Mucosa of stomach (tissue), 1 donor: Measurements from ENCODE around the gene RAI1.

Experiments used
- H3K27me3 ChIP-seq: one replicate; pipeline ENCODE4 v1.7.0; 2013; ENCODE audit warnings: mild to moderate bottlenecking, low read length; ENCODE audit not compliant: control insufficient read depth, insufficient read depth
- H3K36me3 ChIP-seq: one replicate; pipeline ENCODE4 v1.7.0; 2013; ENCODE audit warnings: low read length; ENCODE audit not compliant: control insufficient read depth, insufficient read depth
- H3K4me1 ChIP-seq: one replicate; pipeline ENCODE4 v1.7.0; 2013; ENCODE audit warnings: mild to moderate bottlenecking, low read length; ENCODE audit not compliant: control insufficient read depth, insufficient read depth
- H3K4me3 ChIP-seq: one replicate; pipeline ENCODE4 v1.7.0; 2013; ENCODE audit warnings: low read length
- H3K9ac ChIP-seq: one replicate; pipeline ENCODE4 v1.7.0; 2013; ENCODE audit warnings: mild to moderate bottlenecking, low read length, moderate library complexity
- H3K9me3 ChIP-seq: one replicate; pipeline ENCODE4 v1.7.0; 2013; ENCODE audit warnings: mild to moderate bottlenecking, low read length, moderate library complexity; ENCODE audit not compliant: control insufficient read depth
- donor health status: Pancreatic carcinoma.

RAI1 gene

GRCh38 chr17:17740615-17741348 is 59.5 kb downstream of the RAI1 start:
- no peaks in the 10 kb centered on the region for H3K27me3 ChIP-seq
- no peaks in the 10 kb centered on the region for H3K9me3 ChIP-seq
- peaks cover 56% of the 10 kb centered on the region for H3K4me1 ChIP-seq
- H3K9ac ChIP-seq = peak overlapping the region; percentile 51
- no peaks in the 10 kb centered on the region for H3K36me3 ChIP-seq
- no peak overlapping the region for H3K4me3 ChIP-seq

GRCh38 chr17:17741349-17742023 is 60.2 kb downstream of the RAI1 start:
- H3K4me1 ChIP-seq = peaks cover 52% of the 10 kb centered on the region
- H3K27me3 ChIP-seq = no peaks in the 10 kb centered on the region
- H3K9me3 ChIP-seq = no peaks in the 10 kb centered on the region
- no peaks in the 10 kb centered on the region for H3K36me3 ChIP-seq
- no peak overlapping the region for H3K4me3 ChIP-seq
- peak overlapping the region; percentile 42 for H3K9ac ChIP-seq

- no peaks in the 10 kb centered on the region for H3K36me3 ChIP-seq
- no peak overlapping the region for H3K4me3 ChIP-seq
- H3K4me1 ChIP-seq = peaks cover 51% of the 10 kb centered on the region
- H3K9ac ChIP-seq = peak overlapping the region; percentile 42
- H3K27me3 ChIP-seq = no peaks in the 10 kb centered on the region
- no peaks in the 10 kb centered on the region for H3K9me3 ChIP-seq
Observed at GRCh38 chr17:17742133-17742621, 60.9 kb downstream of the RAI1 start.

DNA sequence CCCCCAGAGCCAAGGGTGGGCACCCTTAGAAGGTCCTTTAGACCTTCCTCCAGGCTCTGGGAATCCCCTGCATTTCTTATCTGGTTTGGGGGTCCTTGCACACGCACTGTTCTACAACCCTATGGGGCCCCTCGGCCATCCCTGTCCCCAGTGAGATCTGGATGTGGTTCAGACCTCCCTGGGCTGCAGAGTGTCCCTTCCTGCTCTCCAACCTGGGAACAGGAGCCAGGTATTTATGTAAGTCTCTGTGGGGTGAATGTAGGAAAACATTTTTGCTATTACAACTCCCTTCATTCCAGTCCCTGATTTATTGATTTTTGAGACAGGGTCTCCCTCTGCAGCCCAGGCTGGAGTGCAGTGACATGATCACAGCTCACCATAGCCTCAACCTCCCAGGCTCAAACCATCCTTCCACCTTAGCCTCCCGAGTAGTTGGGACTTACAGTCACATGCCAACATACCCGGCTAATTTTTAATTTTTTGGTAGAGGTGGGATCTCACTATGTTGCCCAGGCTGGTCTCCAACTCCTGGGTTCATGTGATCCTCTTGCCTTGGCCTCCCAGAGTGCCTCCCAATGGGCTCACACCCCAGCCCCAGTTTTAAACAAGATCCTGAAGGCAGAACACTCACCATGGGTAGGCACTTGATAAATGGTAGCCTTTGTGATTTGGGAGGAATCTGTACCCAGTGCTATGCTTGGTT is 61.6 kb downstream of the RAI1 start:
- H3K9ac ChIP-seq = no peak overlapping the region
- peaks cover 44% of the 10 kb centered on the region for H3K4me1 ChIP-seq
- H3K36me3 ChIP-seq = no peaks in the 10 kb centered on the region
- no peaks in the 10 kb centered on the region for H3K27me3 ChIP-seq
- H3K4me3 ChIP-seq = no peak overlapping the region
- H3K9me3 ChIP-seq = no peaks in the 10 kb centered on the region

DNA sequence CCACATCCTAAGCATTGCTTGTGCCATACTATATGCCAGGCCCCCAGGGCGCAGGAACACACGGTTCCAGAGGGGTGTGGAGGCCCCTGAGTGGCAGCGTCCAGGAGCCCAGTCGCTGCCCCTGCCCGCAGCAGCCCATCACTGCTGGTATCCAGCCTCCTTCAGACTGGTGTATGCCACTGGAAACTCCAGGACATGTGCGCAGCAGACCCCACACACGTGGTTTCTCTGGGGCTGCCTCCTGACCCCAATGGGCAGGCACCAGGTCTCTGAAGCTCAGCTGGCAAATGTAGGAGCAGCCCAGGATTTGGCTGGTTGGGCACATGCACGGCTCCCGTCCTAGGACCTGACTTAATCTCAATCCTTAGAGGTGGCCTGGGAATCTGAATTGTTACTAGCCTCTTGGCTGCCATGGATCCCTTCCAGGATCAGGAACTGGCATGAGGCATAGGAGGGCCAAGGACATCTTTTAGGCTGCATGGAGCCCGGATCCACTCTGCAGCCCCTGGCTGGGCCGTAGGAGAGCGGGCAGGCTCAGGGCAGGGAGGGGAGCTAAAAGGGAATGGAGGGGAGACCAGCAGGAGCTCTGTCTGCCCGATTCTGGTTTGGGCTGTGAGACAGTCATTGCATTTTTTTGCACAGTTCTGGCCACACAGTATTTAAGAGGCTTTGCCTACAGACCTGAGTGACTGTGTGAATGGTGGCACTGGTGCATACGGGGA is 62.3 kb downstream of the RAI1 start:
- Histone ChIP-seq H3K9ac (no peak overlapping the region), H3K9me3 (no peaks in the 10 kb centered on the region)

GRCh38 chr17:17744116-17744515 is 62.9 kb downstream of the RAI1 start:
- H3K27me3 ChIP-seq = no peaks in the 10 kb centered on the region
- no peak overlapping the region for H3K9ac ChIP-seq
- no peaks in the 10 kb centered on the region for H3K36me3 ChIP-seq
- peaks cover 33% of the 10 kb centered on the region for H3K4me1 ChIP-seq
- H3K4me3 ChIP-seq = no peak overlapping the region
- H3K9me3 ChIP-seq = no peaks in the 10 kb centered on the region

More for the DNA sequence above, 62.3 kb downstream of the RAI1 start:
- no peaks in the 10 kb centered on the region for H3K36me3 ChIP-seq
- H3K4me3 ChIP-seq = no peak overlapping the region
- peaks cover 39% of the 10 kb centered on the region for H3K4me1 ChIP-seq
- no peaks in the 10 kb centered on the region for H3K27me3 ChIP-seq

DNA sequence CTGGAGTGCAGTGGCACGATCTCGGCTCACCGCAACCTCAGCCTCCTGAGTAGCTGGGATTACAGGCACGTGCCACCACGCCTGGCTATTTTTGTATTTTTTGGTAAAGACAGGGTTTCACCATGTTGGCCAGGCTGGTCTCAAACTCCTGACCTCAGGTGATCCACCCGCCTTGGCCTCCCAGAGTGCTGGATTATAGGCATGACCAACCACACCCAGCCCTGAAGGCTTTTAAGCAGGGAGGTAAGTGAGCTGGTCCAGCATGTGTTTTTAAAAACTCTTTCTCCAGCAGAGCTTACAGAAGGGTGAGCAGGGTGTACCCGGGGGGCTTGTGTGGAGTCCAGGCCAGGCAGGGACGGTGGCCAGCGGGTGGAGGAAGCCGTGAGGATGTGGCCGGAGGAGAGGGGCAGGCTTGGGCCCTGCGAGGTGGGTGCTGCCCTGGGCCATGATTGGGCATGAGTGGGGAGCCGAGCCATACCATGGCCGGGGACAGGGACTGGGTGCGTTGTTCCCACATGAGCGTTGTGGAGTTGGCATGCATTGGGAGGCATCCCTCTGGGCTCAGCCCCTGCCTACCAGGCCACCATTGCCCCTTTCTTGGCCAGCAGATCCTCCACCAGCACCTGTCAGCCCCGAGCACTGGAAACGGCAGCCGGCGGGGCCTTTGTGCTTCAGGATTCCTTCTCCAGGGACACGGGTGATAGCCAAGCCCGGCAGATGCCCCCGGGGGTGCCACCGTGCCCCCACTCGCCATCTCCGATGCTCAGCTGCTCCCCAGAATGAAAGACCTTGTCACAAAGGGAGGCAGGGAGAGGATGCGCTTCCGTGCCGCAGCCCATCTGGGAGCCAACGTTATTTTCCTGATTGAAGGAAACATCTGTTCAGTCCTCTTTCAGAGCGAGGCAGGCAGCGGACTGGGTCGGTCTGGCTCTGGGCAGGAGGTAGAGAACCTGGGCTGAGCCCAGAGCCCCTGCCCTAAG is 64.5 kb downstream of the RAI1 start:
- H3K9ac ChIP-seq = no peak overlapping the region
- no peaks in the 10 kb centered on the region for H3K9me3 ChIP-seq
- H3K36me3 ChIP-seq = no peaks in the 10 kb centered on the region
- no peaks in the 10 kb centered on the region for H3K27me3 ChIP-seq
- no peak overlapping the region for H3K4me3 ChIP-seq
- peaks cover 25% of the 10 kb centered on the region for H3K4me1 ChIP-seq

DNA sequence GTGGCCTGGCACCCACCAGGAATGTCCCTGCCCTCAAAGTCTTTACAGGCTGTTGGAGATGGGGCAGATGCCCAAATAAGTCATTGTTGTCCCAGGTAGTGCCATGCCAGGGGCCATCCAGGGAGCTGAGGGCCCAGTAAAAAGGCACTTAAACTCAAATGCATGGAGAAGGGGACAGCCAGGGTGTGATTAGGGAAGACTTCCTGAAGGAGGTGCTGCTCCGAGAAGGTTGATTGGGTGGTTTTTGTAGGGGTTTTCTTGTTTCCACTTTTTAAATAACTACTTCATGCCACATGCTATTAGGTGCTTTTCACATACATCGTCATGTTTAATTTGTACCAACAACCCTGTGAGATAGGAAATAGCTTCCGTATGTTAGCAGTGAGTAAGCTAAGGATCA is 66.9 kb downstream of the RAI1 start:
- no peaks in the 10 kb centered on the region for H3K36me3 ChIP-seq
- H3K9ac ChIP-seq = no peak overlapping the region
- H3K27me3 ChIP-seq = no peaks in the 10 kb centered on the region
- H3K9me3 ChIP-seq = no peaks in the 10 kb centered on the region
- no peak overlapping the region for H3K4me3 ChIP-seq
- peaks cover 29% of the 10 kb centered on the region for H3K4me1 ChIP-seq

- Histone ChIP-seq H3K4me1 (peaks cover 32% of the 10 kb centered on the region), H3K27me3 (no peaks in the 10 kb centered on the region), H3K9ac (no peak overlapping the region), H3K4me3 (no peak overlapping the region), H3K36me3 (no peaks in the 10 kb centered on the region), H3K9me3 (no peaks in the 10 kb centered on the region)
Observed at GRCh38 chr17:17748604-17749003, 67.3 kb downstream of the RAI1 start.

- no peaks in the 10 kb centered on the region for H3K9me3 ChIP-seq
- H3K4me1 ChIP-seq = peaks cover 32% of the 10 kb centered on the region
- no peaks in the 10 kb centered on the region for H3K27me3 ChIP-seq
- H3K9ac ChIP-seq = no peak overlapping the region
- no peaks in the 10 kb centered on the region for H3K36me3 ChIP-seq
- H3K4me3 ChIP-seq = no peak overlapping the region
Observed at GRCh38 chr17:17749025-17749772, 67.9 kb downstream of the RAI1 start.
